Body of pancreas (tissue), 4 donors: ENCODE results near the gene GH1.

ENCODE experiments used
- CTCF ChIP-seq, 7 experiments: fragments of 450-650 bp in 4 of 7; fragments of 200-600 bp in 3 of 7; sonication (generic) in 3 of 7; IDR thresholded peaks; one replicate each; pipeline ENCODE4 v1.5.1; 2016 to 2019; ENCODE audit warnings: antibody characterized with exemption in 7 of 7
- POLR2A ChIP-seq, 3 donors: fragments of 450-650 bp; IDR thresholded peaks; one replicate each; pipeline ENCODE4 v1.6.1; 2016; ENCODE audit warnings: antibody characterized with exemption in 3 of 3, mild to moderate bottlenecking in 2 of 3

GRCh38 chr17:63937319-63937718 lies 18.7 kb upstream of the GH1 start:
- TF ChIP-seq CTCF (IDR thresholded peaks at IDR 0.05) (no peak), POLR2A (IDR thresholded peaks at IDR 0.05) (no peak)
